ENCODE results near the gene FGR.

FGR gene

GRCh38 chr1:27584453-27584852, 50.5 kb downstream of the FGR start:
- DNase-seq = no peak

- DNase-seq = no peak
Observed at GRCh38 chr1:27583479-27583878, 51.5 kb downstream of the FGR start.

- no peak for DNase-seq
Observed at GRCh38 chr1:27581823-27582243, 53.2 kb downstream of the FGR start.

GRCh38 chr1:27577504-27578188, 57.3 kb downstream of the FGR start:
- DNase-seq = no peak

- no peak for DNase-seq
Observed at GRCh38 chr1:27576806-27577227, 58.2 kb downstream of the FGR start.

- DNase-seq = no peak
Observed at GRCh38 chr1:27575840-27576331, 59.1 kb downstream of the FGR start.

GRCh38 chr1:27574871-27575831, 59.8 kb downstream of the FGR start:
- DNase-seq = no peak

- DNase-seq = no peak
Observed at GRCh38 chr1:27574001-27574781, 60.8 kb downstream of the FGR start.

GRCh38 chr1:27572679-27573426, 62.1 kb downstream of the FGR start:
- no peak for DNase-seq

- DNase-seq = no peak
Observed at GRCh38 chr1:27572019-27572678, 62.8 kb downstream of the FGR start.

- no peak for DNase-seq
Observed at GRCh38 chr1:27571439-27572018, 63.5 kb downstream of the FGR start.

- DNase-seq = no peak
Observed at GRCh38 chr1:27570784-27571183, 64.2 kb downstream of the FGR start.

- no peak for DNase-seq
Observed at GRCh38 chr1:27570356-27570755, 64.6 kb downstream of the FGR start.

- DNase-seq = no peak
Observed at GRCh38 chr1:27569506-27570291, 65.3 kb downstream of the FGR start.

- DNase-seq = no peak
Observed at GRCh38 chr1:27569088-27569460, 65.9 kb downstream of the FGR start.

GRCh38 chr1:27568300-27569087, 66.5 kb downstream of the FGR start:
- peak; percentile 95 for DNase-seq

GRCh38 chr1:27567971-27568299, 67.0 kb downstream of the FGR start:
- no peak for DNase-seq

- DNase-seq = no peak
Observed at GRCh38 chr1:27567146-27567526, 67.8 kb downstream of the FGR start.

GRCh38 chr1:27566462-27567145, 68.4 kb downstream of the FGR start:
- DNase-seq = no peak

Measured in activated CD8-positive, alpha-beta memory T cell treated with anti-CD3 and anti-CD28 coated beads for 24 hours (primary cell).